ENCODE measurements around the gene EMC10. TPM values are rescaled to one million over a fixed set of nuclear protein-coding genes. Genes with fewer than 3 reads are reported as not detected.
"Not testable (repeated sequence)": the region's sequence is repeated elsewhere in the genome, so short reads cannot be mapped to it uniquely, and the experiment has no call there.

Gene EMC10
- total RNA-seq, 2 donors from 2014 or later: 26.6 to 33.9 TPM

GRCh38 chr19:50522881-50523280 is 46.6 kb downstream of the EMC10 start:
- H3K9me3 Mint-ChIP-seq: no peaks in the 10 kb centered on the region
- ATAC-seq (replicated peaks in 1 of 2) (no peak), DNase-seq (no peak)
- H3K36me3 Mint-ChIP-seq (ENCODE audit: insufficient read depth in 2 of 2): no peaks in the 10 kb centered on the region
- no peak overlapping the region for H3K27ac Mint-ChIP-seq
- no peaks in the 10 kb centered on the region for H3K4me1 Mint-ChIP-seq (ENCODE audit: low read depth)
- peaks cover under 1% of the 10 kb centered on the region for H3K27me3 Mint-ChIP-seq (ENCODE audit: low read depth)
- H3K4me3 Mint-ChIP-seq: no peak overlapping the region

- H3K36me3 Mint-ChIP-seq (ENCODE audit: insufficient read depth in 2 of 2); H3K27ac Mint-ChIP-seq; H3K9me3 Mint-ChIP-seq; DNase-seq; ATAC-seq (replicated peaks in 1 of 2); H3K4me1 Mint-ChIP-seq (ENCODE audit: low read depth); H3K4me3 Mint-ChIP-seq: not testable (repeated sequence)
- peaks cover 33% of the 10 kb centered on the region for H3K27me3 Mint-ChIP-seq (ENCODE audit: low read depth)
Measured at GRCh38 chr19:50528052-50528451, 51.7 kb downstream of the EMC10 start.

- peaks cover 5 to 12% of the 10 kb centered on the region in 2 donors for H3K9me3 Mint-ChIP-seq
- H3K4me3 Mint-ChIP-seq: no peak overlapping the region
- peaks cover 10 to 11% of the 10 kb centered on the region in 2 donors for H3K36me3 Mint-ChIP-seq (ENCODE audit: insufficient read depth in 2 of 2)
- H3K27me3 Mint-ChIP-seq (ENCODE audit: low read depth): peaks cover 40% of the 10 kb centered on the region
- DNase-seq (no peak), ATAC-seq (replicated peaks in 1 of 2) (no peak)
- no peaks in the 10 kb centered on the region for H3K4me1 Mint-ChIP-seq (ENCODE audit: low read depth)
- H3K27ac Mint-ChIP-seq: no peak overlapping the region
Measured at GRCh38 chr19:50531171-50531612, 54.9 kb downstream of the EMC10 start.

GRCh38 chr19:50532952-50533351 is 56.6 kb downstream of the EMC10 start:
- ATAC-seq (replicated peaks in 1 of 2) (no peak), DNase-seq (no peak)
- Mint-ChIP-seq H3K27me3 (ENCODE audit: low read depth) (peaks cover 43% of the 10 kb centered on the region), H3K9me3 (peaks cover 5 to 12% of the 10 kb centered on the region in 2 donors), H3K27ac (no peak overlapping the region), H3K36me3 (ENCODE audit: insufficient read depth in 2 of 2) (peaks cover 10 to 11% of the 10 kb centered on the region in 2 donors), H3K4me3 (no peak overlapping the region), H3K4me1 (ENCODE audit: low read depth) (no peaks in the 10 kb centered on the region)

- H3K9me3 Mint-ChIP-seq: peaks cover 5 to 12% of the 10 kb centered on the region in 2 donors
- no peak overlapping the region for H3K27ac Mint-ChIP-seq
- ATAC-seq (replicated peaks in 1 of 2): peak in 1 of 2 donors; percentile 41
- DNase-seq: no peak
- H3K4me3 Mint-ChIP-seq: no peak overlapping the region
- H3K36me3 Mint-ChIP-seq (ENCODE audit: insufficient read depth in 2 of 2): peaks cover 10 to 11% of the 10 kb centered on the region in 2 donors
- H3K27me3 Mint-ChIP-seq (ENCODE audit: low read depth): peaks cover 32% of the 10 kb centered on the region
- no peaks in the 10 kb centered on the region for H3K4me1 Mint-ChIP-seq (ENCODE audit: low read depth)
Measured at GRCh38 chr19:50534478-50534877, 58.2 kb downstream of the EMC10 start.

GRCh38 chr19:50535672-50536187 is 59.4 kb downstream of the EMC10 start:
- DNase-seq: no peak
- peaks cover 27% of the 10 kb centered on the region for H3K27me3 Mint-ChIP-seq (ENCODE audit: low read depth)
- H3K36me3 Mint-ChIP-seq (ENCODE audit: insufficient read depth in 2 of 2): peaks cover 10 to 11% of the 10 kb centered on the region in 2 donors
- no peak overlapping the region for H3K27ac Mint-ChIP-seq
- peaks cover 5 to 12% of the 10 kb centered on the region in 2 donors for H3K9me3 Mint-ChIP-seq
- no peak overlapping the region for H3K4me3 Mint-ChIP-seq
- no peaks in the 10 kb centered on the region for H3K4me1 Mint-ChIP-seq (ENCODE audit: low read depth)
- ATAC-seq (replicated peaks in 1 of 2): no peak

GRCh38 chr19:50536662-50537305 is 60.5 kb downstream of the EMC10 start:
- Mint-ChIP-seq H3K4me3 (no peak overlapping the region), H3K36me3 (ENCODE audit: insufficient read depth in 2 of 2) (peaks cover 10 to 11% of the 10 kb centered on the region in 2 donors), H3K4me1 (ENCODE audit: low read depth) (no peaks in the 10 kb centered on the region), H3K9me3 (peaks cover 5 to 12% of the 10 kb centered on the region in 2 donors), H3K27me3 (ENCODE audit: low read depth) (peaks cover 23% of the 10 kb centered on the region), H3K27ac (no peak overlapping the region)
- no peak for ATAC-seq (replicated peaks in 1 of 2)
- no peak for DNase-seq

GRCh38 chr19:50537306-50537685 is 61.0 kb downstream of the EMC10 start:
- DNase-seq (no peak), ATAC-seq (replicated peaks in 1 of 2) (no peak)
- H3K36me3 Mint-ChIP-seq (ENCODE audit: insufficient read depth in 2 of 2): peaks cover 10 to 11% of the 10 kb centered on the region in 2 donors

GRCh38 chr19:50537769-50538230 is 61.5 kb downstream of the EMC10 start:
- ATAC-seq (replicated peaks in 1 of 2): peak; percentile 62 to 71
- Mint-ChIP-seq H3K4me1 (ENCODE audit: low read depth) (no peaks in the 10 kb centered on the region), H3K36me3 (ENCODE audit: insufficient read depth in 2 of 2) (peaks cover 6 to 8% of the 10 kb centered on the region in 2 donors), H3K27me3 (ENCODE audit: low read depth) (peaks cover 13% of the 10 kb centered on the region), H3K9me3 (peaks cover 5 to 7% of the 10 kb centered on the region in 2 donors), H3K4me3 (no peak overlapping the region), H3K27ac (no peak overlapping the region)
- peak; percentile 72 to 75 for DNase-seq

More at GRCh38 chr19:50537306-50537685, 61.0 kb downstream of the EMC10 start:
- Mint-ChIP-seq H3K27me3 (ENCODE audit: low read depth) (peaks cover 18% of the 10 kb centered on the region), H3K27ac (no peak overlapping the region), H3K9me3 (peaks cover 5 to 12% of the 10 kb centered on the region in 2 donors), H3K4me1 (ENCODE audit: low read depth) (no peaks in the 10 kb centered on the region), H3K4me3 (no peak overlapping the region)

Other genes with a start within 250 kb of the EMC10 start
- 1 to 10 TPM; 5.2 to 8.3 TPM for gene KCNC3, start 147.1 kb upstream of the EMC10 start, total RNA-seq
- gene NAPSA, start 110.9 kb upstream of the EMC10 start, total RNA-seq: 10 to 100 TPM; 43.2 to 53.3 TPM
- 10 to 100 TPM; 68.2 to 80.1 TPM for gene NR1H2, start 100.0 kb upstream of the EMC10 start, total RNA-seq
- 100 to 1,000 TPM; 133 to 162 TPM for gene POLD1, start 92.2 kb upstream of the EMC10 start, total RNA-seq
- 1 to 10 TPM; 1.6 to 2.1 TPM for gene SPIB, start 57.6 kb upstream of the EMC10 start, total RNA-seq
- gene MYBPC2, start 43.6 kb upstream of the EMC10 start, total RNA-seq: 1 to 10 TPM in 1 of 2 donors, under 1 TPM in 1; 0.86 to 1.3 TPM
- gene GARIN5A, start 341 bp downstream of the EMC10 start, total RNA-seq: under 1 TPM in 1 of 2 donors, not detected in 1; 0.76 TPM
- gene JOSD2, start 34.7 kb downstream of the EMC10 start, total RNA-seq: 10 to 100 TPM; 27.6 to 34.0 TPM
- gene ASPDH, start 37.4 kb downstream of the EMC10 start, total RNA-seq: not detected
- under 1 TPM in 1 of 2 donors, not detected in 1; 0.58 TPM for gene LRRC4B, start 91.9 kb downstream of the EMC10 start, total RNA-seq
- under 1 TPM; 0.41 to 0.72 TPM for gene SYT3, start 163.4 kb downstream of the EMC10 start, total RNA-seq
- 1 to 10 TPM; 5.1 to 5.7 TPM for gene C19orf81, start 172.9 kb downstream of the EMC10 start, total RNA-seq
- under 1 TPM in 1 of 2 donors, not detected in 1; 0.07 TPM for gene SHANK1, start 243.3 kb downstream of the EMC10 start, total RNA-seq
- gene CLEC11A, start 246.9 kb downstream of the EMC10 start, total RNA-seq: 1 to 10 TPM; 2.0 to 3.4 TPM

All from activated T-cell treated with anti-CD3 and anti-CD28 coated beads, Interleukin-2, amount 50 U/mL, for 72 hours (primary cell).